GM12872 (cell line): ENCODE measurements around the gene OR9Q1.

Source experiments
- TF ChIP-seq, protein P1 (sequence below): IDR thresholded peaks from 3 replicates; pipeline ENCODE4 v1.5.1; 2011; ENCODE audit warnings: low read depth, mild to moderate bottlenecking, low read length, moderate library complexity; ENCODE audit not compliant: insufficient read depth

OR9Q1 gene

DNA sequence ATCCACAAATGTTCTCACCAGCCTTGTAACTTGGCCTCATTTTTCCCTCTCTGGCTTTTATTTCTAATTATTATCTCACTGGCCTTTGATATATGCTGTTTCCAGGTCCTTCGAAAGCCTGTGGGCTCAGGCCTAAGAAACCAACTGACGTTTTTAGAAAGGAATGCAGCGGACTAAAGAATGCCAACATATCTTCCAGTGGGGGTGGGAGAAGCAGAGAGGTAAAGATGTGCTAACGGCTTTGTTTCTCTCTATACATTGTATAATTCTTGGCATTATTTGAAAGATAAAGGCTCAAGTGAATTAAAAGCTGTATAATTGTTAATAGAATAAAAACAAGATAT, 35.3 kb downstream of the OR9Q1 start:
- TF ChIP-seq, protein P1, sequence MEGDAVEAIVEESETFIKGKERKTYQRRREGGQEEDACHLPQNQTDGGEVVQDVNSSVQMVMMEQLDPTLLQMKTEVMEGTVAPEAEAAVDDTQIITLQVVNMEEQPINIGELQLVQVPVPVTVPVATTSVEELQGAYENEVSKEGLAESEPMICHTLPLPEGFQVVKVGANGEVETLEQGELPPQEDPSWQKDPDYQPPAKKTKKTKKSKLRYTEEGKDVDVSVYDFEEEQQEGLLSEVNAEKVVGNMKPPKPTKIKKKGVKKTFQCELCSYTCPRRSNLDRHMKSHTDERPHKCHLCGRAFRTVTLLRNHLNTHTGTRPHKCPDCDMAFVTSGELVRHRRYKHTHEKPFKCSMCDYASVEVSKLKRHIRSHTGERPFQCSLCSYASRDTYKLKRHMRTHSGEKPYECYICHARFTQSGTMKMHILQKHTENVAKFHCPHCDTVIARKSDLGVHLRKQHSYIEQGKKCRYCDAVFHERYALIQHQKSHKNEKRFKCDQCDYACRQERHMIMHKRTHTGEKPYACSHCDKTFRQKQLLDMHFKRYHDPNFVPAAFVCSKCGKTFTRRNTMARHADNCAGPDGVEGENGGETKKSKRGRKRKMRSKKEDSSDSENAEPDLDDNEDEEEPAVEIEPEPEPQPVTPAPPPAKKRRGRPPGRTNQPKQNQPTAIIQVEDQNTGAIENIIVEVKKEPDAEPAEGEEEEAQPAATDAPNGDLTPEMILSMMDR: no peak

GRCh38 chr11:58060535-58060934, 36.9 kb downstream of the OR9Q1 start:
- TF ChIP-seq, protein P1: no peak

DNA sequence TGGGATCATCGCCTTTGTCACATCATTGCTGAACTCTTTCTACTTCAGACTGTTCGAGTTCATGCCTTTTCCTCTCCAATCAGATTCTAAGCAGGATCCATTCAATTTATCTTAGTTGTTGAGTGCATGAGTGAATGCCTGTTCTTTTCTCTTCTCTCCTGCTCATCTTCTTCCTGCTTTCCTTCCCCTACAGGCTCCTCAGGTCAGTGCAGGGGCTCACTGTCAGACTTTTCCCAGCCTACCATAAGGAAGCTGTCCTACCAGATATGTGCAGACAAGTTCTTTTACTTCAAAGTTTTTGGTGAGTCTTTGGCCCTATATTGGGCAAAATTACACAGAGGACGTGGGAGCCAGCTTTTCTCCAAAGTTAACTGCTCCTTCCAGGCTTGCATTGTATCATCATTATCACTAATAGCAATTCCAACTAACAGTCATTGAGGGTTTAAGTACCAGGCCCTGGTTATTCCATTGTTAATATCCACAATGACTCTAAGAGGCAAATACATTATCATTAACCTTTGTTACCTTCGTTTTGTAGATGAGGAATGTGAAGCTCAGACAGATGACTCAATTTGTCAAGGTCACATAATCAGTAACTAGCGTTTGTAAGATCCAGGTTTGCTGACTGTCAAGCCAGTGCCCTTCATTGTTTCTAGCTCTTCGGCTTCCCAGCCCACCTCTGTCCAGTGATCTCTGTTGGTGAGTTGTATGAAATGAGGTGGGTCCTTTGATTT, 37.4 kb downstream of the OR9Q1 start:
- TF ChIP-seq, protein P1: peak; percentile 10; the same call in 1 of the 3 replicates

- TF ChIP-seq, protein P1: no peak
Observed at GRCh38 chr11:58061813-58062212, 38.1 kb downstream of the OR9Q1 start.

DNA sequence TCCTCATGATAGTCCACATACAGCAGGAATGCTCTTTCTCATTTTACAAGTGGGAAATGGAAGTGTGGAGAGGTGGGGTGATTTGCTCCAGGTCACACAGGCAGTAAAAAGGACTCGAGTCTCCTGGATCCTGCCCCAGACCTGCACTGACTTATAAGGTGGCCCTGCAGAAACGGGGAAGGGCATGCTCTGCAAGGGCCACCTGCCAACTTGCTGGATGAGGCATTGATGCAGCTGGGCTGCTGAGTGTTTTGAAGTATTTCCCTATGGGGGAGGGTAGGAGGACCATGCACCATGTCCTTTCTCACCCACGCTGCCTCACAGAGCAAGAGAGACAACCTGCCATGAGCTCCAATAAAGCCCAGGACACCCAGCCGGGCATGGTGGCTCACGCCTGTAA, 44.0 kb downstream of the OR9Q1 start:
- TF ChIP-seq, protein P1: no peak

GRCh38 chr11:58068655-58069054, 45.0 kb downstream of the OR9Q1 start:
- TF ChIP-seq, protein P1: peak; percentile 21; the same call in 1 of the 3 replicates

GRCh38 chr11:58070585-58070984, 46.9 kb downstream of the OR9Q1 start:
- TF ChIP-seq, protein P1: no peak
